Measurements from ENCODE around the gene EDEM2.

Gene EDEM2

DNA sequence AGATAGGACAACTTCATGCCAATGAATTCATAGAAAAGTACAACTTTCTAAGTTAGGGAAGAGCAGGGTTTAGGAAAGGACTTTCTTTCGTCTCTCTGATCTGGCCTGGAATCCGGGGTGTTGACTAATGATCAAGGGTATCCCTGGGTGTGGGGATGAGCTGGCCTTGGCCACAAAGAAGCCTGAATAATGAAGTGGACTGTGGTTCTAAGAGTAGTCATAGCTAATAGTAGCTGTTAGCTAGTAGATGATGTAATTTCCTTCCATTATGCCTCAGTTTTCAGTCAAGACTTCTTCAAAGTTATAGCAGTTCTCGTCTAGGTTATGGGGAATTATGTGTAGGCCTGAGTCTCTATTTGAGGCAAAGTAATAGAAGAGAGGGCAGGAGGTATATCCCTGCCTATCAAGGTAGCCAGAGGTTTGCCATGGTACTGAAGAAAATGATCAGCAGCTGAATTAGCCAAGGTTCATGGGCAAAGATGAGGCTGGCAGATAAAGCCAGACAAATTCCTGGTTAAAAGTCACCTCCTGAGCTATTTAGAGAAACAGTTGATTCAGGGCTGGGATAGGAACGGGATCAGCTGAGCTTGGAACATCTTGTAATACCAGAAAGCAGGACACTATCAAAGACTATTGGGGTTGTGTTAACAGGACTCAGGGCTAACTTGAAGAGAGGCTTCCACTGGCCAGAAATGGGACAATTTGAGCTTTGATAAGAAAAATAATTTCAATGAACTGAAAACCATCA is 35.8 kb downstream of the EDEM2 start:
- Histone ChIP-seq H3K4me1 (ENCODE audit: insufficient read depth, low read length) (no peaks in the 10 kb centered on the region), H3K27me3 (ENCODE audit: insufficient read depth, low read length, poor library complexity) (no peaks in the 10 kb centered on the region), H3K4me2 (ENCODE audit: insufficient read depth, low read length) (no peak overlapping the region), H3K9ac (ENCODE audit: low read depth, low read length) (no peak overlapping the region), H3K36me3 (ENCODE audit: insufficient read depth, low read length) (peaks cover 18% of the 10 kb centered on the region), H2AFZ (ENCODE audit: low read depth, low read length) (no peak overlapping the region), H3K27ac (ENCODE audit: low read length) (no peak overlapping the region), H3K4me3 (ENCODE audit: low read depth in 1 of 2, low read length in 2 of 2) (no peak overlapping the region), H4K20me1 (ENCODE audit: insufficient read depth, low read length) (no peaks in the 10 kb centered on the region), H3K9me3 (ENCODE audit: insufficient read depth, low read length, severe bottlenecking) (no peaks in the 10 kb centered on the region), H3K79me2 (ENCODE audit: insufficient read depth, low read length) (no peaks in the 10 kb centered on the region)
- ATAC-seq (ENCODE audit: insufficient read depth, low read depth) = no peak
- DNase-seq = no peak
- TF ChIP-seq EZH2 (IDR thresholded peaks at IDR 0.05; ENCODE audit: borderline replicate concordance, low read depth, low read length, severe bottlenecking) = no peak
- no peak for TF ChIP-seq CTCF (IDR thresholded peaks at IDR 0.05; ENCODE audit: borderline replicate concordance, extremely low read depth, low read length, poor library complexity, severe bottlenecking)

DNA sequence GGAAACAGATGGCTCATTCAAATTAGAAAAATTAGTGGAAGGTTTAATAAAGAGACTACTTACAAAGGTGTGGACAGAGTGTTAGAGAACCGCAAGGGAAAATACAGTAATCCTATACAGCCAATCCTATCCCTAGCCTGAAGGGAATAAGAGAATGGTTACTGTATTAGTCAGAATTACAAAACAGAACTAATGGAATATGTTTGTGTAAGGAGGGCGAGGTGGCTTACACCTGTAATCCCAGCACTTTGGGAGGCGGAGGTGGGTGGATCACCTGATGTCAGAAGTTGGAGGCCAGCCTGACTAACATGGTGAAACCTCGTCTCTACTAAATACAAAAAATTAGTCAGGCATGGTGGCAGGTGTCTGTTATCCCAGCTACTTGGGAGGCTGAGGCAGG is 38.2 kb downstream of the EDEM2 start:
- Histone ChIP-seq H3K36me3 (ENCODE audit: insufficient read depth, low read length) (0 out of 2 replicates have a peak, but pooled peaks cover 4% of the 10 kb centered on the region), H3K9me3 (ENCODE audit: insufficient read depth, low read length, severe bottlenecking) (no peaks in the 10 kb centered on the region), H3K4me2 (ENCODE audit: insufficient read depth, low read length) (no peak overlapping the region), H3K79me2 (ENCODE audit: insufficient read depth, low read length) (no peaks in the 10 kb centered on the region), H3K4me3 (ENCODE audit: low read depth in 1 of 2, low read length in 2 of 2) (no peak overlapping the region), H4K20me1 (ENCODE audit: insufficient read depth, low read length) (no peaks in the 10 kb centered on the region), H3K9ac (ENCODE audit: low read depth, low read length) (no peak overlapping the region), H3K27me3 (ENCODE audit: insufficient read depth, low read length, poor library complexity) (no peaks in the 10 kb centered on the region), H2AFZ (ENCODE audit: low read depth, low read length) (no peak overlapping the region), H3K27ac (ENCODE audit: low read length) (no peak overlapping the region), H3K4me1 (ENCODE audit: insufficient read depth, low read length) (no peaks in the 10 kb centered on the region)
- no peak for TF ChIP-seq EZH2 (IDR thresholded peaks at IDR 0.05; ENCODE audit: borderline replicate concordance, low read depth, low read length, severe bottlenecking)
- DNase-seq (no peak), ATAC-seq (ENCODE audit: insufficient read depth, low read depth) (no peak)

DNA sequence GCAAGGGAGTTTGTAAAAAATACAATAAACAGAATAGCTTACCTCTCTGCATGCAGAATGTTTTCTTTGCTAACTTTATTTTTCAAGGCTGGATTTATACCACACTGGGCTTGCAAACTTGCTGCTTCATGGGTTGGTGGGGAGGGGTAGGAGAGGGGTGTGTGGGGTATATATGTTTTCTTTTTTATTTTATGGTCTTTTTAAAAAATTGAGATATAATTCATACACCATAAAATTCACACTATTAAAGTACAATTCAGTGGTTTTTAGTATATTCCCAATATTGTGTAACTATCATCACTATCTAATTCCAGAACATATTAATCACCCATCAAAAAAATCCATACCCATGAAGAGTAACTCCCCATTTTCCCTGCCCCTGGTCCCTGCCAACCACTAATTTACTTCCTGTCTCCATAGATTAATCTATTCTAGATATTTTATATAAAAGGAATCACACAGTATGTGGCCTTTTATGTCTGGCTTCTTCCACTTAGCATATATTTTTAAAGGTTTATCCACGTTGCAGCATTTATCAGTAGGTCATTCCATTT is 40.2 kb downstream of the EDEM2 start:
- no peak for DNase-seq
- TF ChIP-seq EZH2 (IDR thresholded peaks at IDR 0.05; ENCODE audit: borderline replicate concordance, low read depth, low read length, severe bottlenecking) (no peak), CTCF (IDR thresholded peaks at IDR 0.05; ENCODE audit: borderline replicate concordance, extremely low read depth, low read length, poor library complexity, severe bottlenecking) (no peak)
- Histone ChIP-seq H3K4me2 (ENCODE audit: insufficient read depth, low read length) (no peak overlapping the region), H3K9me3 (ENCODE audit: insufficient read depth, low read length, severe bottlenecking) (no peaks in the 10 kb centered on the region), H2AFZ (ENCODE audit: low read depth, low read length) (no peak overlapping the region), H3K79me2 (ENCODE audit: insufficient read depth, low read length) (no peaks in the 10 kb centered on the region), H3K9ac (ENCODE audit: low read depth, low read length) (no peak overlapping the region), H3K36me3 (ENCODE audit: insufficient read depth, low read length) (no peaks in the 10 kb centered on the region), H3K27ac (ENCODE audit: low read length) (no peak overlapping the region), H3K4me1 (ENCODE audit: insufficient read depth, low read length) (no peaks in the 10 kb centered on the region), H3K4me3 (ENCODE audit: low read depth in 1 of 2, low read length in 2 of 2) (no peak overlapping the region), H3K27me3 (ENCODE audit: insufficient read depth, low read length, poor library complexity) (no peaks in the 10 kb centered on the region), H4K20me1 (ENCODE audit: insufficient read depth, low read length) (no peaks in the 10 kb centered on the region)
- ATAC-seq (ENCODE audit: insufficient read depth, low read depth) = no peak

- Histone ChIP-seq H3K36me3 (ENCODE audit: insufficient read depth, low read length) (no peaks in the 10 kb centered on the region), H3K27ac (ENCODE audit: low read length) (no peak overlapping the region), H3K4me1 (ENCODE audit: insufficient read depth, low read length) (no peaks in the 10 kb centered on the region), H3K4me3 (ENCODE audit: low read depth in 1 of 2, low read length in 2 of 2) (no peak overlapping the region), H3K27me3 (ENCODE audit: insufficient read depth, low read length, poor library complexity) (no peaks in the 10 kb centered on the region), H3K79me2 (ENCODE audit: insufficient read depth, low read length) (no peaks in the 10 kb centered on the region), H3K9ac (ENCODE audit: low read depth, low read length) (no peak overlapping the region), H3K4me2 (ENCODE audit: insufficient read depth, low read length) (no peak overlapping the region), H2AFZ (ENCODE audit: low read depth, low read length) (no peak overlapping the region), H4K20me1 (ENCODE audit: insufficient read depth, low read length) (no peaks in the 10 kb centered on the region), H3K9me3 (ENCODE audit: insufficient read depth, low read length, severe bottlenecking) (no peaks in the 10 kb centered on the region)
- TF ChIP-seq CTCF (IDR thresholded peaks at IDR 0.05; ENCODE audit: borderline replicate concordance, extremely low read depth, low read length, poor library complexity, severe bottlenecking) (no peak), EZH2 (IDR thresholded peaks at IDR 0.05; ENCODE audit: borderline replicate concordance, low read depth, low read length, severe bottlenecking) (no peak)
- no peak for DNase-seq
- no peak for ATAC-seq (ENCODE audit: insufficient read depth, low read depth)
These were observed 42.3 kb downstream of the EDEM2 start for GRCh38 chr20:35104685-35105295.
